Stimulated activated CD8-positive, alpha-beta memory T cell treated with anti-CD3 and anti-CD28 coated beads, Interleukin-4, amount 100 ng/mL, for 4 hours (primary cell): ENCODE data around the gene ZNF296.

Source experiments
- DNase-seq, 2 donors: peaks; one replicate each; pipeline ENCODE4 v3.0.0-alpha.2; 2020; ENCODE audit warnings: low read depth in 2 of 2, low spot score in 1 of 2

ZNF296 gene

DNA sequence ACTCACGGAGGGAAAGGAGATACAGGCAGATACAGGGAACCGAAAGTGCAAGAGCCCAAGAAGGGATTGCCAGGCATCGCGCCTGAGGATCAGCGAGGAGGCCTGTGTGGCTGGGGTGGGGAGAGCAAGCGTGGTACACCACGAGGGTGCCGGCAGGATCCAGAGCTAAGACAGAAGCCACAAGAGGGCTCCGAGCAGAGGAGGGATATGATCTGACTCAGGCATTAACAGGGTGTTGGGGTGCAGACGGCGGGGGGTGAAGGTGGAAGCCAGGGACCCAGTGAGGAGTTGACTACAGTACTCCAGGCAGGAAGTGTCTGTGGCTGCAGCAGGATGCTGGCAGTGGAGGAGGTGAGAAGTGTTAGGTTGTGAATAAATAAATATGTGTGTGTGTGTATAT, 11.3 kb upstream of the ZNF296 start:
- DNase-seq = peak in 1 of 2 donors; percentile 50

GRCh38 chr19:45086480-45086879, 10.2 kb upstream of the ZNF296 start:
- no peak for DNase-seq

DNA sequence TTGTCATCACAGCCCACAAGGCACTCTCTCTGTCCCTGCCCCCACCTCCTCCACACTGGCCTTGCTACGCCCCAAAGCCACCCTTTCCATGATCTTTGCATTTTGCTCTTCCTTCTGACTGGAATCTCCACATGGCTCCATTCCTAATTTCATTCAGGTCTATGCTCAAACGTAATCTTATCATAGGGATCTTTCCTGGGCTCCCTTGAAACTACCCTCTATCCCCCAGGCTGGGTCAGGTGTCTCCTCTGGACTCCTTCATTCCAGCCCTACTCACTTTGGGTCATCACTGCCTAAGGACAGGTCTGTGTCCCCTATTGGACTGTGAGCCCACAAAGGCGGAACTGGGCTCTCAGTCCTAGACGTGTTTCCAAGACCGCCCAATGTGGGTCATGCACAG, 5.9 kb upstream of the ZNF296 start:
- no peak for DNase-seq

DNA sequence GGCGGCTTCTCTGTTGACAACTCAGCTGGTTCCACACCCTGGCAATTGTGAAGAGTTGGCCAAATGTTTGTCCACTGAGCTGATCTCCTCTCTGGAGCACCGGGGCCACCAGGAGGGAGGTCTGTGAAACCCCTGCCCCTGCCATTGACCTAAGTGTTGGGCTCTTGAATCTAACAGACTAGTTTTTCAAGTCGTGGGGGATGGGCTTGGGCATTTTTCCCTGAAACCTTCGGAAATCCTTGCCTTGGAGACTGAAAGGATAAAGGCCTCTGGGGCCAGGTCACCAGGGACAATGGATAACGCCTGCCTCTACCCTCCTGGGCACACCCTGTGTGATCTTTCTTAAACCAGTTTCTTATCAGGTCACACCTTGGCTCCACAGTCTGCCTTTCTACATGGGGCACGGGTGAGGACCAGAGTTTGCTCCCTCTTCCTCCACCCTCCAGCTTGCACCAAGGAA, 3.7 kb upstream of the ZNF296 start:
- no peak for DNase-seq

DNA sequence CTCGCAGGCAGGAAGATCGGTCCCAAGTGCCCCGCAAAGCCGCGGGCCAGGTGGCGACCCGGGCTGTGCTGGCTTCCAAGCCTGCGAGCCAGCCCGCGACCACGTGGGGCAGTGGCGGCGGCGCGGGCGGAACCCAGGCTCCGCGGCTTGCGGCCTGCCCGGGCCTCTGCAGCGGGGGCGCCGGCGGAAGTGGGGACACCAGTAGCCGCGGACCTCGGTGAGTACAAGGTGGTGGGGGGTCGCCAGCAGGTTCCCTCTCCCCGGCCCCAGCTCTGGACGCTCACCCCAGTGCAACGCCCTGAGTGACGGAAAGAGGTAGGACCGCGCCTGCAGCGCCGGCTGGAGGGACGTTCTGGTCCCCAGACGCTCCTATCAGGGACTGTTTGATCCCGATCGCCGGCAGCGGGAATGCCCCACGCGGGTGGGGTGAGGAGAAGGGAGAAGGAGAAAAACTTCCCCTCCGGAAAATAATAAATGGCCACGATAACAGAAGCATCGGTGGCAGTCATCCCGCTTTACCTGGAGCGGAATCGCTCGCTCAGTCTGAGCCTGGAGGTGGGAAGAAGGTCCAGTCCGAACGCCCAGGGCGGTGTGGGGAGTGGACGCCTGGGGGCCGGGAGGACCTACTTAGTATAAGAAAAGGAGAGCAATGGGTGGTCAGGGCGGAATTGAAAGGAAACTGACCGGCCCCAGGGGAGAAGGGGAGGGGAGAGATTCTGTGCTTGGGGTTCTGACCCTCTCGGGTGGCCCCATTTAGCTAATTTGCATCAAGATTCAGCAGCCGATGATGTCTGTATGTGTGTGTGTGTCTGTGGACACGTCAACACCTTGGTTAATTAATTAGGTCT, 3.0 kb upstream of the ZNF296 start, which contains the start of gene GEMIN7:
GEMIN7 (plus strand) TSS at position 198 of the 848 bp plus-strand sequence. CDS start 10,855 bp downstream, outside the sequence.
- DNase-seq = peak; percentile 54

DNA sequence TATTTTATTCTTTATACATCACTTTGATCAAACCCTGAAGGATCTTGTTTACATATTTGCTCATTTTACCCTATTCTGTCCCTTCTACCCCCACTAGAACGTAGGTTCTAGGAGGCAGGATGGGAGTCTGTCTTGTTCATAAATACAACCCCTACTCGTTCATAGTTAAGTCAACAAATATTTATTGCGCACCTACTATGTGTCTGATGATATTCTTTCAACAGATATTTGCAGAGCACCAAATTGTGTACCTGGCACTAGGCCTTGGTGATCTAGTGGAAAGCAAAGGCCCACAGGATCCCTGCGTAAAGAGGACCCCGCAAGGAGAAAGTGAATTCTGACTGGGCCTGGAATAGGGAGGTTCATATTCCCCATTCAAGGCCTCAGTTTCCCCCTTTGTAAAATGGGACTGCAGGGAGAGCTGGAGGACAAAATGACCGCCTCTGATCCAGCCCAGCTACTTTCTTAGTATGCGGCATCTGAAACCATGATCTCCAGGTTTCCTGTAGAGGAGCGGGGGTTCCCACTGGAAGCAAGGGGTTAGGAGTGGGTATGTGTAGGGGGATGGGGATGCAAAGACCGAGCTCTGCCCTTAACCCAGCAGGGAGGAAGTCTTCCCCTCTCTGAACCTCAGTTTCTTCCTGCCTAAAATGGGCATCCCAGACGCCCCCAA, 2.2 kb upstream of the ZNF296 start:
- DNase-seq = no peak

DNA sequence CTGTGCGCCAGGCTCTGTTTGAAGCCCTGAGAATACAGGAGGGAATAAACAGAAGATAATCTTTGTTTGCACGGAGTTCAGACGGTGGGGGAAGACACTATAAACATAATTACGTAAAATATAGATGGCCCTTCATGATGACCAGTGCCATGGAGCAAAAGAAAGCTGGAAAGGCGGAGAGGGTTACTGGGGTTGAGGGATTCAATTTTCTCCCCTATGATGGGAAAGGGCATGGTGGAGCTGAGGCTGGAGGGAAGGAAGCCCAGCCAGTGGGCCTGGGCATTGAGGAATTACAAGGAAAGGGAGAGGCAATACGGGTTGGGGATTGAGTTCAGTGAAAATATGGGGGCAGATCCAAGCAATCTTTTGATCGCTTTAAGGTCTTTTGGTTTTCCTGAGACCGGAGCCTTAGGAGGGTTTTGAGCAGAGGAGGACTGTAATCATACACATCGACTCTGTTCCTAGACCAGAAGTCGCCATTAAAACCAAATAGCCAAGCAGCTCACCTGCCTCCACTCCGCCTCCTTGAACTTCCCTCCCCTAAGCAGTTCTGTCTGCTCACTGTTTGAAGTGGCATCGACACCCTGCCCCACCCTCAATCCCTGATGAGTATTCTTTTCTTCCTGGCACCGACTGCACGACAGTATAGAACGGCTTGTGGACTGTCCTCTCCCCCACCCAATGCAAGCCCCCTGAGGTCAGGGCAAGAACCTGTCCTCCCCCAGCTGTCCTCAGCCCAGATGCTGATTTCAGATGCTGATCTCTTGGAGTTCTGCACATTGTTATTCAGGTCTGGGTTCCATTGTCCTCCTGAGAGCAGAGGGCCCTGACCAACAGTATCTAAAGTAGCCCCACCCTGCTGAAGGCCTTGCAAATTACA, 813 bp upstream of the ZNF296 start:
- DNase-seq = no peak

GRCh38 chr19:45075301-45076028, 813 bp downstream of the ZNF296 start:
- DNase-seq = no peak

- DNase-seq = no peak
Observed at GRCh38 chr19:45074744-45075300, 1.5 kb downstream of the ZNF296 start.

- no peak for DNase-seq
Observed at GRCh38 chr19:45071969-45072790, 4.1 kb downstream of the ZNF296 start.

DNA sequence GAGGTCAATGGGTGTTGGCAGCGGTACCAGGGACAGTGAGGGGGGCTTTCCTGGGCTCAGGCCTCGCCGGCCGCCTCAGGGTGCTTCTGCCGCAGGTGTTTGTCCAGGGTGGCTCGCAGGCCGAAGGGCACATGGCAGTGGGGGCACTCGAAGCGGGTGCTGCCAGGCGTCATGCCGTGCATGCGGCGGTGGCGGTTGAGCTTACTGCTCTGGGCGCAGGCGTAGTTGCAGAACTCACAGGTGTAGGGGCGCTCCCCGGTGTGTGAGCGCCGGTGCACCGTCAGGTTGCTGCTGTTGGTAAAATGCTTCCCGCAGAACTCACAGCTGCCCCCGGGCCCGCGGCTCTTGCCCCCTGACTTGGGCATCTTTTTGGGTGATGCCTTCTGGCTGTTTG, 4.7 kb downstream of the ZNF296 start:
- DNase-seq = no peak

- no peak for DNase-seq
Observed at GRCh38 chr19:45070861-45071544, 5.3 kb downstream of the ZNF296 start.

GRCh38 chr19:45070214-45070613, 6.1 kb downstream of the ZNF296 start:
- DNase-seq = no peak

GRCh38 chr19:45069056-45069455, 7.2 kb downstream of the ZNF296 start:
- no peak for DNase-seq

- DNase-seq = no peak
Observed at GRCh38 chr19:45068041-45068440, 8.2 kb downstream of the ZNF296 start.

DNA sequence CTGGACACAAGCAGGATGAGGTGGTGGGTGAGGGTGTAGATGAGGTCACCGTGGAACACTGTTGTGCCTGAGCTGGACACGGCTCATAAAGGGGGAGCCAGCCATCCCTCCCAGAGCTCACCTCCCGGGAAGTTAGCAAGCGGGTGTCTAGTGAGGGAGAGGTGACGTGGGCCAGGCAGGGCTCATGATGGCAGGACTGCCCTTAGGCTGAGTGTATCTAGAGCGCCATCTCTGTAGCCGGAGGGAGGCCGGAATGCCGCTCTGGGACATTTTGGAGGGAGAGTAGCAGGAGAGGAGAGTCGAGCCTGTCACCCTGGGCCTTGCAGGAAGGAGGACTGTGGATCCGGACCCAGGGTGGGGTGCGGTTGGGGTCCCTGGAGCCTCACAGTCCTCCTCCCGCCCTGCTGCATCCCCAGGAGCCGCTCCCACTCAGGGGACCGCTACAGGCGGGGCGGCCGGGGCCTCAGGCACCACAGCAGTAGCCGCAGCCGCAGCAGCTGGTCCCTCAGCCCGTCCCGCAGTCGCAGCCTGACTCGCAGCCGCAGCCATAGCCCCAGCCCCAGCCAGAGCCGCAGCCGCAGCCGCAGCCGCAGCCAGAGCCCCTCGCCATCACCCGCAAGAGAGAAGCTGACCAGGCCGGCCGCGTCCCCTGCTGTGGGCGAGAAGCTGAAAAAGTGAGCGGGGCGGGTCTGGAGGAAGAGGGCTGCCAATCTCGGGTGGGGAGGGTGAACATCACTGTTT, 9.2 kb downstream of the ZNF296 start:
- no peak for DNase-seq

GRCh38 chr19:45063851-45064801, 12.2 kb downstream of the ZNF296 start:
- DNase-seq = no peak
